ENCODE data around the gene ADORA2B. TPM values are rescaled to one million over a fixed set of nuclear protein-coding genes. Genes with fewer than 3 reads are reported as not detected.
A peak's percentile ranks its signal among the peaks of the same experiment; 100 is the strongest.
"Not testable (repeated sequence)": the region's sequence is repeated elsewhere in the genome, so short reads cannot be mapped to it uniquely, and the experiment has no call there.

The ADORA2B gene
- 1 to 10 TPM; 1.0 to 7.3 (median 2.8) TPM for polyA plus RNA-seq (ENCODE audit: insufficient read length in 4 of 4)

- DNase-seq (ENCODE audit: low read depth in 4 of 4, low spot score in 3 of 4): peak in 2 of 4 donors; percentile 44 to 52
Measured at GRCh38 chr17:15944759-15945526, at the start of gene ADORA2B. Gene ADORA2B (plus strand): TSS chr17:15945130. CDS start chr17:15945249, 119 bp downstream.

GRCh38 chr17:15896277-15896676 lies 48.7 kb upstream of the ADORA2B start:
- no peak for DNase-seq (ENCODE audit: low read depth in 4 of 4, low spot score in 3 of 4)

- DNase-seq (ENCODE audit: low read depth in 4 of 4, low spot score in 3 of 4): no peak
Measured at GRCh38 chr17:15896834-15897233, 48.1 kb upstream of the ADORA2B start.

DNA sequence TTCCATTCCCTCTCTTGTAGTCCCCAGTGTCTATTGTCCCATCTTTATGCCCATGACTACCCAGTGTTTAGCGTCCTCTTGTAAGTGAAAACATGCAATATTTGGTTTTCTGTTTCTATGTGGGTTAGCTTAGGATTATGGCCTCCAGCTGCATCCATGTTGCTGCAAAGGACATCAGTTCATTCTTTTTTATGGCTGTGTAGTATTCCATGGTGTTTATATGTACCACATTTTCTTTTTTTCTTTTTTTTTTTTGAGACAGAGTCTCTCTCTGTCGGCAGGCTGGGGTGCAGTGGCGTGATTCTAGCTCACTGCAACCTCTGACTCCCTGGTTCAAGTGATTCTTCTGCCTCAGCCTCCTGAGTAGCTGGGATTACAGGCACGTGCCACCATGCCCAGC lies 45.3 kb upstream of the ADORA2B start:
- not testable (repeated sequence) for DNase-seq (ENCODE audit: low read depth in 4 of 4, low spot score in 3 of 4)

DNA sequence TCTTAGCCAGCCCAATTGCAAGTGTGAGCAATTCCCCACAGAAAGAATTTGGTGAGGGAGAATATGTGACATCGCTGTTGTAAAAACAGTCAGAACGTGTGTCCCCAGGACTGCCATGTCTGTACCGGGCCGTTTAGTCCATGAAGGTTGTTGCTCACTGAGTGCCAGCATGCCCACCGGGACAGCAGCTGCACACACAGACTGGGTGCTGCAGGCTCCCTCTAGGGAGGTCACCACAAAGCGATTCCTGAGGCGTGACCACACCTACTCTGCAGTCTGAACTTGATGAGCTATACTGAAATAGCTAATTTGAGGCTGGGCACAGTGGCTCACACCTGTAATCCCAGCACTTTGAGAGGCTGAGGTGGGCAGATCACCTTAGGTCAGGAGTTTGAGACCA lies 44.1 kb upstream of the ADORA2B start:
- no peak for DNase-seq (ENCODE audit: low read depth in 4 of 4, low spot score in 3 of 4)

DNA sequence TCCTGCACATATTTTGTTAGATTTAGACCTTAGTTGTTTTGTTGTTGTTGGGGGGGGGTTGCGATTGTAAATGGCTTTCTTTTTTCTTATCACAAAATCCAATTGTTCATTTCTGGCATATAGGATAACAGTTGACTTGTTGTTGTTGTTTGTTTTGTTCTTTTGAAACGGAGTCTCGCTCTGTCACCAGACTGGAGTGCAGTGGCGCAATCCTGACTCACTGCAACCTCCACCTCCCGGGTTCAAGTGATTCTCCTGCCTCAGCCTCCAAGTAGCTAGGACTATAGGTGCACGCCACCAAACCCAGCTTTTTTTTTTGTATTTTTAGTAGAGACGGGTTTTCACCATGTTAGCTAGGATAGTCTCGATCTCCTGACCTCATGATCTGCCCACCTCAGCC lies 39.7 kb upstream of the ADORA2B start:
- DNase-seq (ENCODE audit: low read depth in 4 of 4, low spot score in 3 of 4): not testable (repeated sequence)

- no peak for DNase-seq (ENCODE audit: low read depth in 4 of 4, low spot score in 3 of 4)
Measured at GRCh38 chr17:15907290-15907689, 37.6 kb upstream of the ADORA2B start.

DNA sequence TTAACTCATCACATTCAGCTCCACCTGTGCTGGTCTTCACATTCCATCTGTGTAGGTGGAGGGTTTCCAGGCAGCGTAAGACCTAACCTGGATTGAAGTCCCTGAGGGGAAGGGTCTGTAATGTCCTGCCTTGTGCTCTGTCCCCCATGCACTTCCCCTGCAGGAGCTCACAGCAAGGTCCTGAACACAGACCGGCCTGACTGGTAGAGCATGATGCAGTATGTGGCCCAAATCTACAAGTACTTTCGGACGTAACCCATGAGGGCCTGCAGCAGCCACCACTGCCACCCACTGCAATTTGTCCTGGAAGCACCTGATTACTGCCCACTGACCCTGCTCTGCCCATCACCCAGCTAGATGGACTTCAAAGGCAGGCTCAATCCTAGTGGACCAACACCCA lies 36.6 kb upstream of the ADORA2B start:
- DNase-seq (ENCODE audit: low read depth in 4 of 4, low spot score in 3 of 4): no peak

DNA sequence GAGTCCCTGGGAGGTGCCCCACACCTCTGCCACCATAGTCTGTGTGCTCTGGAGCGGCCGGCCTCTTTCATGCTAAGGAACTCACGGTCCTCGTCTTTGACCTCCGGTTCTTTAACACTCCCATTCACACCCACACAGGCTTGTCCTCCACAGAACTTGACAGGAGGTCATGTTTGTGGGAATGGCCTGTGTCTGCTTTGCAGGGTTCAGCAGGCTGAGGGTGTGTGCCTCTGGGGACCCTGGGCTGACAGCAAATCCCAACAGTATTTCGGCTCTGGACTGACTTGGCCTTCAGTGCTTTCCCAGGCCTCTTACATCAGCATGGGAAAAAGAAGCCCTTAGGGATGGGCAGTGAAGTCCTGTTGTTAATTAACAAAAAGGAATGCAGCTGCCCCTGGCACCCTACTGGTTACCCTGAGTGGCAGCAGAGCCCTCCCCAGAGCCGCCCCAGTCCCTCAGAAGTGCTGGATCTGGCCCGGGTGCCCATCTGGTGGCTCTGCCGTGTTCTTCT lies 35.4 kb upstream of the ADORA2B start:
- no peak for DNase-seq (ENCODE audit: low read depth in 4 of 4, low spot score in 3 of 4)

DNA sequence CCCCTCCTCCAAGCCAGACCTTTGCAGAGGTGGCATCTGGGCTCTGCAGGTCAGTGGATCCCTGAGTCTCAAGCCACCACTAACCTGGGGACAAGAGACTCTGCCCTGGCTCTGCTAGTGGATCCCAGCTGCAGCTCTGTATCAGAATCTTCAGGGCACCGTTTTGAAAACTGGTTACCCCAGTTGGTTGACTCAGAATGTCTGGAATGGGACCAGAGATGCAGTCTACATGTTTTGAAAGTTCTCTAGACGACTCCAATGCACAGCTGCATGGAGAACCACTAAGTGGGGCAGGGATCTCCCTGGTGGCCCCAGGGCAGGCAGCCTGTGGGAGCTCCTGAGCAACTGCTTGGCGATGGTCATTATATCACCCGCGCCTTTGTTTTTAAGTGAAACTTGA lies 34.1 kb upstream of the ADORA2B start:
- DNase-seq (ENCODE audit: low read depth in 4 of 4, low spot score in 3 of 4): no peak

DNA sequence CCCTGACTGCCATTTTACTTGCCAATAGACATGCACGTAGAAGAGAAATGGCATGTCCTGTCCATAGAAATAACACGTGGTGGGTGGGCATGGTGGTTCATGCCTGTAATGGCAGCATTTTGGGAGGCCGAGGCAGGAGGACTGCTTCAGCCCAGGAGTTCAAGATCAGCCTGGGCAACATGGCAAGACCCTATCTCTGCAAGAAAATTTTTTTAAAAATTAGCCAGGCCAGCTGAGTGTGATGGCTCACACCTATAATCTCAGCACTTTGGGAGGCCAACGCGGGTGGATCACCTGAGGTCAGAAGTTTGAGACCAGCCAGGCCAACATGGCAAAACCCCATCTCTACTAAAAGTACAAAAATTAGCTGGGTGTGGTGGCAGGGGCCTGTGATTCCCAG lies 33.2 kb upstream of the ADORA2B start:
- DNase-seq (ENCODE audit: low read depth in 4 of 4, low spot score in 3 of 4): not testable (repeated sequence)

DNA sequence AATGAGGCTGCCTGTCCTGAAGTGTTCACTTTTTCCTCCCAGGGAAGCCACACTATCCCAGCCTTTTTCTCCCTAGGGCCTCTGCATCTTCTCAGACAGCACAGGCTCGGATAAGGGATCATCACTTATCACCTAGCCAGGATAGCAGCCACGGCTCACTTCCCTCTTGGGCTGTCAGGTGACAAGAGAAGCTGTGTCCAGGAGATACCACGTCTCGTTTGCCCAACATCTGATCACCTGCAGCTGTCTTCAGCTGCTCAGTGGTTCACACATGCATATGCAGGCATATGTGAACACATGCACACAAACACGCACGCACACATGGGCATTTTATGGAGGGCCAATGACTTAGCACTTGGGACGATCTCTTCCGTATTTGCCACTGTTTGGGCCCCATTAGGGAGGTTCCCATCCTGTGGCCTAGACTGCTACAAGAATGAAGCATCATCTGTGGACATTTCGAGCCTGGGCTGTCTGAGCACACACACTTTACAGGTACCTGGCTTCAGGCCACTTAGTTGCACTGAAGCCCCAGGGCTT lies 32.4 kb upstream of the ADORA2B start:
- no peak for DNase-seq (ENCODE audit: low read depth in 4 of 4, low spot score in 3 of 4)

GRCh38 chr17:15913826-15914225 lies 31.1 kb upstream of the ADORA2B start:
- DNase-seq (ENCODE audit: low read depth in 4 of 4, low spot score in 3 of 4): no peak

DNA sequence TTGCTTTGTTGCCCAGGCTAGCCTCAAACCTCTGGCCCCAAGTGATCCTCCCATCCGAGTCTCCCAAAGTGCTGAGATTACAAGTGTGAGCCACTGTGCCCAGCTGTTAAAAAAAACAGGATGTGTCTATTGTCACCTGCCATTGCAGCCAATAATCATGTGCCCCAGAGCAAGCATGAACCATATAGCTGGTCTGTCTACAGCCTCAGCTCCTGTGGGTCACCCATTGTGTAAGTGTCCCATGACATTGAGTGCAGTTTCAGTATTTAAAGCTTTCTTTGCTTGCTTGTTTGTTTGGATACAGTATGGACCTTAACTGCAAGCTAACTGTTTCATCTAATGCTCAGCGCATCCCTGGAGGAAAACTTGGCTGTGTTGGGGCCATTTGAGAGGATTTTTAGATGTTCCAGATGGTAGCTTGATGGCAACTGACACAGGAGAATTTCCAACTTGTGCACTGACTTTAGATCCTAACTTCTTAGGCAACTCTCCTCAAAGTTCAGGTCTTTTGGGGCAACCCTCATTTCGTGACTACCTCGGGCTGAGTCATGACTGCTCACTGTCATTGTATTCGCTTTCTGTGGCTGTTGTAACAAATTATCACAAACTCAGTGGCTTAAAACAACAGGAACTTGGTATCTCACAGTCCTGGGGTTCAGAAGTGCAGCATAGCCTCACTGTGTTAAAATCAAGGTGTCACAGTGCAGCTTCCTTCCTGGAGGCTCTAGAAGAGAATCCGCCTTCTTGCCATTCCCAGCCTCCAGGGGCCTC lies 30.3 kb upstream of the ADORA2B start:
- DNase-seq (ENCODE audit: low read depth in 4 of 4, low spot score in 3 of 4): no peak

DNA sequence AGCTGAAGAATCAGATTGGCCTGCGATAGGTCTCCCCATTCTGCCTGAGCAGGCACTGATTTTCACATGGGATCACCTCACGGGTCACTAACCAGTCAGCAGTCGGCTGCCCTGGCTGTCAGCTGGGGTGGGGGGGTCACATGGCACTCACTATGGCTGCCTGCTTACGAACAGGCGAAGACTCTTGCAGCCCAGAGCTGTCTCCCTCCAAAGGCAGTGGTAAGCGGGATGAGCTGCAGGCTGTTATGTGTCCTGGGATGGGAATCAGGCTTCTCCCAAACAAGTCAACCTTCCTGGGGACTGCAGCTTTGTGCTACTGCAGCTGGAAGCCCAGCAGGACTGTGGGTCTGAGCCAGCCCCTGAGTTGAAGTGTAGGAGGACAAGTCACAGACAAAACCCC lies 29.0 kb upstream of the ADORA2B start:
- DNase-seq (ENCODE audit: low read depth in 4 of 4, low spot score in 3 of 4): no peak

- no peak for DNase-seq (ENCODE audit: low read depth in 4 of 4, low spot score in 3 of 4)
Measured at GRCh38 chr17:15917021-15917437, 27.9 kb upstream of the ADORA2B start.

DNA sequence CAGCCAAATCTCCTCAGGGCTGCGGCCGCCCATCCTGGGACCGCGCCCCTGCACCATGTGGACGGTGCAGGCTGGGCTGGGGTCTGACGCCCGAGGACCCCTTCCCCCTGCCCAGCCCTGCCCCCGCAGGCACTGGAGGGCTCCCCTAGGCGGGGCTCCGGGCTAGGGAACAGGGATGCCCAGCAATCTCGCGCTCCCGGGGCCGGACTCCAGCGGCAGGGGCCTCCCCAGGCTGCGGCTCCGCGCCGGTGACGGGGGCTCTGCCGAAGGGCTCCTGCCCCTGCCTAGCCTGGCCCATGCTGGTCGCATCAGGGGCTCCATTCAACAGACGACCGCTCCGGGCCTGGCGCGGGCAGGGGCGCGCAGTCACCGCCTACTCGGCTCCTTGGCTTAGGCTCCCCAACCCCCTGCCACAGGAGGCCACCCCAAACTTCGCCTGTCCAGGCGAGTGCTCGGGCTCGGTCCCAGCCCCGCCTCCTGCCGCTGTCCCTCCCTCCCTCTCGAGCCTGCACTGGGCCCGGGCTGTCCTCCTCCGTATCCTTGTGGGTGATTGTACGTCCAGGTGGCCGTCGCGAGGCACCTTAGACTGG lies 27.4 kb upstream of the ADORA2B start:
- no peak for DNase-seq (ENCODE audit: low read depth in 4 of 4, low spot score in 3 of 4)

- no peak for DNase-seq (ENCODE audit: low read depth in 4 of 4, low spot score in 3 of 4)
Measured at GRCh38 chr17:15918261-15918660, 26.7 kb upstream of the ADORA2B start.

GRCh38 chr17:15918661-15919259 lies 26.2 kb upstream of the ADORA2B start:
- no peak for DNase-seq (ENCODE audit: low read depth in 4 of 4, low spot score in 3 of 4)

- DNase-seq (ENCODE audit: low read depth in 4 of 4, low spot score in 3 of 4): no peak
Measured at GRCh38 chr17:15919466-15919865, 25.5 kb upstream of the ADORA2B start.

Measured in right renal pelvis (tissue), 4 donors.